HG03108 (cell line): ENCODE results near the gene GDPD4.

Experiments
- ATAC-seq: cut with Tn5 transposase; IDR thresholded peaks from one replicate; pipeline ENCODE4 v1.9.1; 2021; ENCODE audit warnings: moderate library complexity; ENCODE audit not compliant: unreplicated experiment

The GDPD4 gene

DNA sequence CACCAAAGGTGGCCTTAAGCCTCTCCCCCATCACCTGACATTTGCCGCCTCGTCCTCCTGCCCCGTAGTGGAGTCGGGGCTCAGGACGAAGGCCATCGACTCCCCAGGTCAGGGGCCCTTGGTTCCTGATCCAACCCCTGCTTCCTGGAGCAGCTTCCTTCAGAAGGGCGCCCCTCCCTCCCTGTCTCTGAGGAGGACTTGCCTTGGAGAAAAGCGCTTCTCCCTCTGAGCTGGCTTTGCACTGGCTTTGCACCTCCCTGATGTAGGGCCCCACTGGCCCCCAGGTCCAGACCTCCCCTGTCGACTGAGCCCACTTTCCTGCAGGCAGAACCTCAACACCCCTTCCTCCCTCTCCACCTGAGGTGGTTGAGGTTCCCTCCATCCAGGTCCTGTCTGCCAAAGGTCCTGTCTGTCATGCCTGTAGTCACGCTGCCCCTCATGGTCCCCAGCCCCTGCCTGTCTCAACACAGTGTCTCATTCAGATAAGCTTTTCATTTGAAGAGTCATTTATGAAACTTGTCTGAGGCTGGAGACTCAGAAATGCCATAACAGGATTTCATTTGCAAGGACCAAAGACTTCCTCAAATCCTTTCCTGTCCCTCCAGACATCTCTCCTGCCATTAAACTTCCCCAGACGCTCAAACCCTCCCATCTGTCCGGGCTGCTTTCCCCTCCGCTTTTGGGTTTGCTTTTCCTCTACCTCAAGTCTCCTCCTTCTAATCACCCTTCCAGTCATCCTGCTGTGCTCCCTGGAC lies 95.0 kb downstream of the GDPD4 start:
- no peak for ATAC-seq

DNA sequence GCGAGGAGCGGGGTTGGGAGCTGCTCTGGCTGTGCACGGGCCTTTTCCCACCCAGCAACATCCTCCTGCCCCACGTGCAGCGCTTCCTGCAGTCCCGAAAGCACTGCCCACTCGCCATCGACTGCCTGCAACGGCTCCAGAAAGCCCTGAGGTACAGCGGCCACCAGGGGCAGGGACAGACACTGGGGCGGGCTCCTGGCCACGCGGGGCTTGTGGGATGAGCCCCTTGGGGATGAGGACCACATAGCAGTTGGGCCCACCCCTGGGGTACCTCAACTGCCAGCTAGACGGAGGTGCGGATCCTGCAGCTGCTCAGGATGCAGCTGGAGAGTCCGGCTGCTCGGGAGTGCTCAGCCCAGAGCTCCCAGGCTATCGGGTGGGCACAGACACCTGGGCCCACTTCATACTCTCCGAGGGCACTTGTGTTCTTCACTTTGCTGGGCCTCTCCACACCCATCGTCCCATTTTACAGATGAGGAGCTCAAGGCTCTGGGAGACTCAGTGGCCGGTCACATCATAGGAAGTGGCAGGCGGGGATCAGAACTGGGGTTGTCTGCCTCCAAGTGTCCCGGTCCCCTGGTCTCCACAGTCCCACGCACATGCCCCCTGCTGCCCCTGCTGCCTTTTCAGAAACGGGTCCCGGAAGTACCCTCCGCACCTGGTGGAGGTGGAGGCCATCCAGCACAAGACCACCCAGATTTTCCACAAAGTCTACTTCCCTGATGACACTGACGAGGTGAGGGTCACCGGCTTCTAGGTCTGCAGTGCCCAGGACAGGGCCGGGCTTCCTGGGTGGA lies 95.8 kb downstream of the GDPD4 start:
- no peak for ATAC-seq

DNA sequence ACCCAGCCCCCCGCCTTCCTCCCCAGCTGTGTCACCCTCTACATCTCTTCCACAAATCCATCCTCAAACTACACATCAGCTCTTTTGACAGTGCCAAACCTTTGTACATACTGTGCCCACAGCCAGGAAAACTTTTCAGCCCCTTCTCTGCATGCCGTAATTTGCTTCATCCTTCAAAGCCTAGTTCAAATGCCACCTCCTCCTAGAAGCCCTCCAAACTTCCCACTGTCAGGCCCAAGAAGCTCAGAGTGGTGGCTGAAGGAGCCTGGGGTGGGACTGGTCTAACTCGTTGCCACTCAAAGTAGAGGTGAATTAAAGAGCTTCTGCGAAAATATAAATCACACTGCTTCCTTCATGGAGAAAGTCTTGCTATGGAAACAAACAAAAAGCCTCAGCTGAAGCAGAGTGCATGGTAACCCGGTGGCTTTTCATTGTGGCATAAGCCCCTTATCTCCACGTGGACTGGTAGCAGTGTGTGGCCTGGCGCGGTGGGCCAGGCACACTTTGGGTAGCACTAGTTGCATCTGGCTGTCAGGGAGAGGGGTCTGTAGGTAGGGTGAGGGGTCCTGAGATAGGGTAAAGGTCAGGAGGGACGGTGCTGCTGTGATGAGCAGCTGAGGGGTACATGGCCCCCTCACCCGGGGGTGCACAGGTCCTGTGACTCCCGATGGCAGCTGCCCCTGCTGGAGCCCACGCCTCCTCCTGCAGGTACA lies 96.6 kb downstream of the GDPD4 start:
- ATAC-seq, result no peak

DNA sequence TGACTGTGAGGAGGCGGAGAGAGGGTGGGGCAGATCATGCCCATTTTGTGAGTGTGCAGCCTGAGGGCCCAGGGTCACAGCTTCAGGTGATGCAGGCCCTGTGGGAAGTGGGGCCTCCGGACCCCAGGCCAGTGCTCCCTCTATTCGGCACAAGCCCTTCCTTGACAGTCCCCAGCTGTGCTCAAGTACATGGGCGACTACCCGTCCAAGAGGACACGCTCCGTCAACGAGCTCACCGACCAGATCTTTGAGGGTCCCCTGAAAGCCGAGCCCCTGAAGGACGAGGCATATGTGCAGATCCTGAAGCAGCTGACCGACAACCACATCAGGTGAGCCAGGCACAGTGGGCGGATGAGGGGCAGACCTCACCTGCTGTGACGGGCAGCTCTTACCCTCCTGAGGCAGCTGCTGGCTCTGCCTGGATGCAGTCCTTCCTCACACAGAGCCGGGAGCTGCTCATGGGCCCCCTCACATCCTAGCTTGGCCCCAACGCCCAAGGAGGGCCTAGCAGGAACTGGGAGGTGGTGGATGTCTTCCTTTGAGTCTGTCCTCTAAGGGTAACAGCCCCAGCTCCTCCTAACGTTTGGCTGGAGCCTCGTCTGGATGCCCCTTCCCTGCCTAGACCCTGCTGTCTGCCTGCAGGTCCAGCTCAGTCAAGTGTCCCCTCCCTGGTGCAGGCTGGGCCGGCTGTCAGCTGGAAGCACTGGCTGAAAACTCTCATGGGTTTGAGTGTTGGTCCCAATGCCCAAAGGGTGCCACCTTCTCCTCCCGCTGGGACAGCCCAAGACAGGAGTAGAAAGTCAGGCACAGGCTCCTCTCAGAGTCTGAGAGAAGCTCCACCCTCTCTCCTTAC lies 97.4 kb downstream of the GDPD4 start:
- no peak for ATAC-seq

DNA sequence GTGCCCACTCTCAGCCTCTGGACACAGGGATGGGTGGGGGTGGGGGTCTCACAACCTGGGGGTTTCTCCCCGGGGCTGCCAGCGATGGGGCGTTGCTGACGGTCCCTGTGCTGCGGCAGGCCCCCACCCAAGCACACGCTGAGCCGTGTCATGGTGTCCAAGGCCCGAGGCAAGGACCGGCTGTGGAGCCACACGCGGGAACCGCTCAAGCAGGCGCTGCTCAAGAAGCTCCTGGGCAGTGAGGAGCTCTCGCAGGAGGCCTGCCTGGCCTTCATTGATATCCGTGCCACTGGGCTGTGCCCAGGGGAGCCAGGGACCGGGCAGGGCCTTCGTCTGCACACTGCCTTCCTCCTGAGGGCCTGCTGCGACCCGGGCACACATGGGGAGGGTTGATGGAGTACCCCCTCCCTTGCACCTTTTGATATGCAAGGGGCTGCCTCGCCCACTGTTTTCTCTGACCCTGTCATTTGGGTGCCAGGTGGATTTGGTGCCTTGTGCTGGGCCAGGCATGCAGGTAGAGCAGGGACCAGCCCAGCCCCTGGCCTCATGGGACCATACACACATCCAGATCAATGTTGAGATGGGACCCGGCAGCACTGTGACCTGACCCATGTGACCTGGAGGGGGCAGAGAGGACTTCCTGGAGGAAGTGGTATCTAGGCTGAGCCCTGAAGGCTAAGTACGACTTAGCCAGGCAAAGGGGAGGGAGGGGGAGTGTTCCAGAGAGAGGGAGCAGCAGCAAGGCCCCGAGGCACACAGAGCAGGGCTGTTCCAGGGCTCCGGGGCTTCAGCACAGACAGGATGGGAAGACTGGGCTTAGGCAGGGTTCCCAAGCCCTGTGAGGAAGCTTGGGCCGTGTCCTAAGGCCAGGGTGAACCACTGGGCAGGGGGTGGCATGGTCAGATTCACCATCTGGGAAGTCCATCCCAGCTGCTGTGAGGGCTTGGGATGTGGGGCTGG lies 98.3 kb downstream of the GDPD4 start:
- no peak for ATAC-seq

DNA sequence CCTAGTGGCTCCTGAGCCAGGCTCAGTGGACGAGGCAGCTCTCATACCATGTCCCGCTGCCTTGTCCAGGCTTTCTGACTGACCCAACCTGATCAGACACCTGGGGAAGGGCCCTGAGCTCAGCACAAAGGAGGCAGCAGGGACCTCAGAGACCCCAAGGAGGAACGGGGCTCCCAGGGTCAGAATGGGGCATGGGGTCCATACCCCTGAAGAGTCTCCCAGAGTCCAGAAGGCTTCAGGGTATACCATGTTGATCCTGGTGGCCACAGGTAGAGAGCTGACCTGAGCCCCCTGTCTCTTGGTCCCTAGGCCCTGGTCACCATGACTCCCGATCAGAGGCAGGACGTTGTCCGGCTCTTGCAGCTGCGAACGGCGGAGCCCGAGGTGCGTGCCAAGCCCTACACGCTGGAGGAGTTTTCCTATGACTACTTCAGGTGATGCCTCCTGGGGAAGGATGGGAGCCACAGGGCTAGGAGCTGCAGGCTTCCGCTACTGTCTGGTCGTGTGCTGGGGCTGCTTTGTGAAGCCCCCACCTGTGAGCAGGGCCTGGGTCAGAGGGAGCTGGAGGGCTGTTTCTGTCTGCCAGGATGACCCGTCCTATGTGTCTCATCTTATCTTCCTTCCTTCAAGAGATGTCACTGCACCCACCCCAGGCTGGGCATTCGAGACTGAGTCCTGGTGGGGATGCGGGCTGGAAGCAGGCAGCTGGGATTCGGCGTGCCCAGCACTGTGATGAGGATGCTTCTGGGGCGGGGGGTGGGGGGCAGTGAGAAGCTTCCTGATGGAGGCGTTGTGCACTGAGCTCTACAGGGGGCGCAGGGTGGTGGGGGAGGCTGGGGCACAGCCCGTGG lies 99.3 kb downstream of the GDPD4 start:
- no peak for ATAC-seq

DNA sequence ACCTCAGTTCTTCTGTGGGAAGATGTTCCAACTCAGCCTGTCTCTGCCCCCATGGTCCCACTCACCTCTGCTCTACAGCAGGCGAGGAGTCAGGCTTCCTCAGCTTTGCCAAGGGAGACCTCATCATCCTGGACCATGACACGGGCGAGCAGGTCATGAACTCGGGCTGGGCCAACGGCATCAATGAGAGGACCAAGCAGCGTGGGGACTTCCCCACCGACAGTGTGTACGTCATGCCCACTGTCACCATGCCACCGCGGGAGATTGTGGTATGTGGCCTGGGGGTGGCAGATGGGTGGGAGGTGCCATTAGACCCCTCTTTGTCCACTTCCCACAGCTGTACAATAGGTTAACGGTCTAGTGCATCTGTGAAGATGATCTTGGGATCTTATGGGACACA lies 100.1 kb downstream of the GDPD4 start:
- ATAC-seq, result no peak

DNA sequence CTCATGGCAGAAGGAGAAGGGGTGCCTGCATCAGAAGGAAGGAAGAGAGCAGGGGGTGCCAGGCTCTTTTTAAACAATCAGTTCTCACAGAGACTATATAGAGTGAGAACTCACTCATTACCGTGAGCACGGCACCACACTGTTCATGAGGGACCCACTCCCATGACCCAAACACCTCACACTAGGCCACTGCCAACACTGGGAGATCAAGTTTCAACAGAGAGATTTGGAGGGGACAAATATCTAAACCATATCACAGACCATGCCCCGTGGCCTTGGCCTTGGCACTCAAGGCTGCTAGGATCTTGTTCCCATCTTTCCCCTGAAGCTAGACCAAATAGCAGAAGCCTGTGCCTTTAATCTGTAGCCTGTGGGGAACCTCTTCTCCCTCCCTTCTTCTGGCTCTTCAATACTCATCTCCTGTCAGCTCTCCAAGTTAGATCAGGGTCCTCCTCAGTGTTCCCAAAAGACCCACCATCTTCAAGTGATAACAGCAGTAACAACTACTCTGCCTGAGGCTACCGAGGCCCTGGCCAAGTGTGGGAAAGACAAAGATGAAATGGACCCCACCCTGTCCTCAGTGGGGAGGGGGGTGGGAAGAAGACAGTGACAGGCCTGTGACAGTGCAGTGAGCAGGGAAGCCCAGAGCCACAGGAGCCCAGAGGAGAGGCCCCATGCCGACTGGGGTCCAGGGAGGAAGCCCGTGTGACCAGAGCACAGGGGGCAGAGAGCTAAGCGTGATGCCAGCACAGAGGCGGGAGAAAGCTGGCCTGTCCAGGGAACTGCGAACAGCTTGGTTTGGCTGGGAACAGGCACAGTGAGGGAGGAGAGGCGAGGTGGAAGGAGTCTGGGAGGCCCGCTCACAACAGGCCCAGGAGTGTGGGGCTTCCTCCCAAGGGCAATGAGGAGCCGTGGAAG lies 100.9 kb downstream of the GDPD4 start:
- ATAC-seq, result no peak

DNA sequence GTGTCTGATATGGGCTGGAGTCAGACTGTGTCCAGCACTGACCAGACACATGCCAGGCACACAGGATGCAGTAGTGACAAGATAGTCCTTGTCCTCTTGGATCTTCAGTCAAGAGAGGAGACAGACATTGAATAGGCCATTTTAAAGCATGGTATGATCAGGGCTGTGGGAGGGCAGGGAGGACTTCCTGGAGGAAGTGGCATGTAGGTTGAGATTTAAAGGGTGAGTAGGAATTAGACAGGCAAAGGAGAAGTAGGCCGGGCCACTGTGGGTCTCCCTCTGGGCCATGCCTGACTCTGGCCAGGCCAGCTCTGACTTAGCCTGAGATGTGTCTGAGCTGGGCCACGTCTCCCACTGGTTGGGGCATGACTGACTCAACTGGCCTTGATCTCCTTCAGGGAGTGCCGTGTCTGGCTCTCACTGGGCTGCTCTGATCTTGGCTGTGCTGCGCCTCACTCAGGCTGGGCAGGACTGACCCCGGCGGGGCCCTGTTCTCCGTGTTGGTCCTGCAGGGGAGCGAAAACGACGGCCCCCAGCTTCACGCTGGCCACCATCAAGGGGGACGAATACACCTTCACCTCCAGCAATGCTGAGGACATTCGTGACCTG lies 102.2 kb downstream of the GDPD4 start:
- ATAC-seq, result no peak

DNA sequence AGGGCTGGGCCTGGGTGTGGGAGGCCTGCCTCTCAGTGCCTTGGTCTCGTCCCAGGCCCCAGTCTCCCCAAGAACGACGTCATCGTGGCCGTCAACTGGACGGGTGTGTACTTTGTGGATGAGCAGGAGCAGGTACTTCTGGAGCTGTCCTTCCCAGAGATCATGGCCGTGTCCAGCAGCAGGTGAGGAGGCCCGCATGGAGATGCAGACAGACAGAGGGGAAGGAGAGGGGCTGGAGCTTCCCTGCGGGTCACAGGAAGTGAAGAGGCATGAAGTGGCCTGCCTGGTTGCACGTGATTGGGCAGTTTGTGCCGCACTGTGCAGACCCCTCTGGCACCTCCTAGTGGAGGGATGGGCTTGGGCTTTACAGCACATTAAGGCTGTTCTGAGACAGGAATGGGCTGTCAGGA lies 103.0 kb downstream of the GDPD4 start:
- no peak for ATAC-seq

DNA sequence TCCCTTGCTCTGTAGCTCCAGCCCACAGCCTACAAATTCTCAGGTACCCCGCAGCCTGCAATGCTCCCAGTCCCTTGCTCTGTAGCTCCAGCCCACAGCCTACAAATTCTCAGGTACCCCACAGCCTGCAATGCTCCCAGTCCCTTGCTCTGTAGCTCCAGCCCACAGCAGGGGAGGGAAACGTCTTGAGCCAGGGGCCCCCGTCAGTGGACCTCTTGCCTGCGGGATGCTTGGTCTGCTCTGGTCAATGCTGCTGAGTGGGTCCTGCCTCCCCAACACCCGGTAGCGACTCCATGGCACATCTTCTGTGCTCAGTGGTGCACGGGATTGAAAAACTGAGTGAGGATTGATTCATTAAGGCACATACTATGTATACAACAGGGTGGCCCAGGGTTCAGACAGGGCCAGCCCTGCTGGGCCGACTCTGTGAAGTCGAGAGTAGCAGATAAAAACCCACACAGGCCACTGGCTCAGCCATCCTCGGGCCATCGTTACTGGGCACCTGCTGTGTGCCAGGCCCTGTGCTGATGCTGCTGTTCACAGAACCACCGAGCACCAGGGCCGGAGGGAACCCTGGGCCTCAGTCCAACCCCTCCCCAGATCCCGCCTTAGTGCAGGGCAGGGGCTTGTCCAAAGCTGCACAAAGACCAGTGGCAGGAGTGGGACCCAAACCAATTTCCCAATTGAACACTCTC lies 103.7 kb downstream of the GDPD4 start:
- no peak for ATAC-seq

DNA sequence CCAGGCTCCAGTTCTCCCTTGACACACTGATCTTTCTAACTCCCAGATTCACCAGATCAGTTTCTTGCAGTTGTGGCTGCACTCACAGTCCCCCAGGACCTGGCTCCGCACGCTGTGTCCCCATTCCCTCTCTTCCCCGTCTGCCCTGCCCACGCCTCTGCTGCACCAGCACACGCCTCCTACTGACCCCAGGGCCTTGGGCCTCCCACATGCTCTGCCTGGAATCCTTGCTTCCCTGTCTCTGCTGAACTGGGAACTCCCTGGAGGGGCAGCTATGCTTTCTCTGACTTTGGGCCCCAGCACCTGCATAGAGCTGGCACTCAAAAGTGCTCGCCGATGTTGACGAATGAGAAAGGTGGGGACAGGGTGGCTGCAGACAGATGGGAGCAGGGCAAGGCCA lies 104.5 kb downstream of the GDPD4 start:
- ATAC-seq, result no peak

DNA sequence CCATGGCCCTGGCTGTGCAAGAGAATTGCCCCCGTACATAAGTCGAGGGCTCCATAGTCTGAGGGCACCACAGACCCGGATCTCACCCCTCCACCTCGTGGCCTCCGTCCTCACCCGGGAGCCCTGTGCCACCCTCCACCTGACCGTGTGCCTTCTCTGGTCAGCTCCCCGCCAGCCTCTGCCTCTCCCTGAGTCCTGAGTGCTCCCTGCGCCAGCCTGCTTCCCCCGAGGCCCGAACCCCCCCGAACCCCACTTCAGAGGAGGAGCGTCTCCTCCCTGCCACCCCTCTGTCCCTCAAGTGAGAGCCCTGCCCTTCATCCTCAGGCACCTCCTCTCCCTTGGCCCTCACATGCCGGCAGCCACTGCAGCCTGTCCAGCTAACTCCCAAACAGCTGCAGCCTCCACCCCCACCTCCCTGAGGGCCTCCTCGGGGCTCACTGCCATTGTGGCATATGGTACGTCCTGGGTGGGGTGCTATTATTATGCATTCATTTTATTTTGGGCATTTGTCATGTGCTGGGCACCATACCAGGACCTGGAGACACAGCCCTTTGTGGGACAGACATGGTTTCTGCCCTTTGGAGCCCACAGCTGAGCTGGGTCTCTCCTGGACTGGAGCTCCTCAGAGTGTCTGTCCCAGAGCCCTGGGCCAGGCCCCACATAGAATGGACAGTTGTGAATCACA lies 106.3 kb downstream of the GDPD4 start:
- ATAC-seq, result no peak

DNA sequence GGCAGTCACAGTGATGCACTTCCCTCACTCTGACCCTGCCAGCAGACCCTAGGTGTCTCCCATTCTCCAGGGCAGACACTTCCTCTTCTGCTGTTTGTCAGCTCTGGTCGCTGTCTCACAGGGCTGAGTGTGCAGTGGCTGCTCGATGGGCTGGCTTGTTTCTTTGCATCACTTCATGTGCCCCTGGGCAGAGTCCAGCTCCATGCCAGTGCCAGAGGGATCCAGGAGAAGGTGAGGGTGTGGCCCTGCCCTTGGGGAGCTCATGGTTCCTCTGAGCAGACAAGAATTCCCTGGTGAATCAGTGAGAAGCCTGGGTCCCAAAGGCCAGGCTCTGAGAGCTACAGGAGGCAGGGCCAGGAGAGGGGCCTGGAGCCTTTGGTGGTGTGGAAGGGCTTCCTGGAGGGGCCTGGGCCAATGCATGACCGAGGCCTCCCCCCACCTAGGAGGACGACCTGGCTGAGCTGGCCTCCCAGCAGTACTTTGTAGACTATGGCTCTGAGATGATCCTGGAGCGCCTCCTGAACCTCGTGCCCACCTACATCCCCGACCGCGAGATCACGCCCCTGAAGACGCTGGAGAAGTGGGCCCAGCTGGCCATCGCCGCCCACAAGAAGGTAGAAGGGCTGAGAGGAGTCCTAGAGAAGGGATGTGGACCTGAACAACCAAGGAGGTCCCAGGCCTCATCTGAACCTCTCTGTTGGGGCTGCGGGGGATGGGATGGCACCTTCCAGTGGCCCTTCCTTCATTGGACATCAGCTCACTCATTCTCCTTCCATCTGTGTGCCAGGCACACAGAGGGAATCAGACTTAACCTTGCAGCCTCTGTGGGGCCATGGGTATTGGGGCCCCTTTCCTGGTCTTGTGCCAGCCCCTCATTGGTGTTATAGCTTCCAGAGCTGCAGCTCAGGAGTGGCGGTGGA lies 107.3 kb downstream of the GDPD4 start:
- no peak for ATAC-seq

DNA sequence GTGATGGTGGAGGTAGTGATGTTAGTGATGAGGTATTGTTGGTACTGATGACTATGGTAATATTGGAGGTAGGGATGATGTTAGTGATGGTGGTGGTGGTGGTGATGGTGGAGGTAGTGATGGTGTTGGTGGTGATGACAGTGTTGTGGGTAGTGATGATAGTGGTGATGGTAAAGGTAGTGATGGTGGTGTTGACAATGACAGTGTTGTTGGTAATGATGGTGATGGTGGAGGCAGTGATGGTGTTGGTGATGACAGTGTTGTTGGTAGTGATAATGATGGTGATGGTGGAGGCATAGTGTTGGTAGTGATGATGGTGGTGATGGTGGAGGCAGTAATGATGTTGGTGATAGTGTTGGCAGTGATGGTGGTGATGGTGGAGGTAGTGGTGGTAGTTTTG lies 108.3 kb downstream of the GDPD4 start:
- ATAC-seq, result no peak
